GM12875 (cell line): ENCODE results near the gene BMP2K.

Experiments
- H3K4me3 ChIP-seq: one replicate; pipeline ENCODE4 v1.5.1; 2011; ENCODE audit warnings: low read depth, low read length, control low read depth
- TF ChIP-seq, protein P1 (sequence below): IDR thresholded peaks from 2 replicates; pipeline ENCODE4 v1.5.1; 2011; ENCODE audit warnings: low read depth, mild to moderate bottlenecking, control low read depth, inconsistent platforms, low read length, moderate library complexity, borderline replicate concordance; ENCODE audit not compliant: insufficient read depth

The BMP2K gene

DNA sequence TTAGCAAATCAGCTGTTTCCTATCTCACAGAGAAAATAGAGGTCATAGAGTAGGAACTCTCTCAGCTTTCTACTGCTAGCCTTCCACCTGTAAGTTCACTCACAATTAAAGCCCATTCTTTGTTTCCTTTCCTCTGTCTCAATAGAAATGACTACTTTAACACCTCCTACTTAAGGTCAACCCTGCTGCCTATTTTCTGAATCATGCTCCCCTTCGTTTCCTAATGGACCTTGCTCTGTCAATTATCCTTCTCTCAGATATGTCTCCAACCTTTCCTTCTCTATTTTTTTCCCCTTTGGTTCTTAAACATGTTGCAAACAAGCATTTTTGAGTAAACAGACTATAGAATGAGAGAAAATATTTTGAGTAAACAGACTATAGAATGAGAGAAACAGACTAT is 168.2 kb downstream of the BMP2K start:
- TF ChIP-seq, protein P1, sequence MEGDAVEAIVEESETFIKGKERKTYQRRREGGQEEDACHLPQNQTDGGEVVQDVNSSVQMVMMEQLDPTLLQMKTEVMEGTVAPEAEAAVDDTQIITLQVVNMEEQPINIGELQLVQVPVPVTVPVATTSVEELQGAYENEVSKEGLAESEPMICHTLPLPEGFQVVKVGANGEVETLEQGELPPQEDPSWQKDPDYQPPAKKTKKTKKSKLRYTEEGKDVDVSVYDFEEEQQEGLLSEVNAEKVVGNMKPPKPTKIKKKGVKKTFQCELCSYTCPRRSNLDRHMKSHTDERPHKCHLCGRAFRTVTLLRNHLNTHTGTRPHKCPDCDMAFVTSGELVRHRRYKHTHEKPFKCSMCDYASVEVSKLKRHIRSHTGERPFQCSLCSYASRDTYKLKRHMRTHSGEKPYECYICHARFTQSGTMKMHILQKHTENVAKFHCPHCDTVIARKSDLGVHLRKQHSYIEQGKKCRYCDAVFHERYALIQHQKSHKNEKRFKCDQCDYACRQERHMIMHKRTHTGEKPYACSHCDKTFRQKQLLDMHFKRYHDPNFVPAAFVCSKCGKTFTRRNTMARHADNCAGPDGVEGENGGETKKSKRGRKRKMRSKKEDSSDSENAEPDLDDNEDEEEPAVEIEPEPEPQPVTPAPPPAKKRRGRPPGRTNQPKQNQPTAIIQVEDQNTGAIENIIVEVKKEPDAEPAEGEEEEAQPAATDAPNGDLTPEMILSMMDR, result no peak
- H3K4me3 ChIP-seq, result no peak overlapping the region

DNA sequence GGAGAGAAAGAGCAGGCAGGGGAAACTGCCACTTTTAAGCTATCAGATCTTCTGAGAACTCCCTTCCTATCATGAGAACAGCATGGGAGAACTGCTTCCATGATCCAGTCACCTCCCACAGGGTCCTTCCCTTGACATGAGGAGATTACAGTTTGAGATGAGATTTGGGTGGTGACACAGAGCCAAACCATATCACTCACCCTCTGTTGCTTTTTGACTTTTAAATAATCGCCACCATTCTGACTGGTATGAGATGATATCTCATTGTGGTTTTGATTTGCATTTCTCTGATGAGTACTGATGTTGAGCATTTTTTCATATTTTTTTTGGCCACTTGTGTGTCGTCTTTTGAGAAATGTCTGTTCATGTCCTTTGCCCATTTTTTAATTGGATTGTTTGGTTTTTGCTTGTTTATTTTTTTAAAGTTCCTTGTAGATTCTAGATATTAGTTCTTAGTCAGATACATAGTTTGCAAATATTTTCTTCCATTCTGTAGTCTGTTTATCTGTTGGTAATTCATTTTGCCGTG is 169.6 kb downstream of the BMP2K start:
- TF ChIP-seq, protein P1, result no peak

DNA sequence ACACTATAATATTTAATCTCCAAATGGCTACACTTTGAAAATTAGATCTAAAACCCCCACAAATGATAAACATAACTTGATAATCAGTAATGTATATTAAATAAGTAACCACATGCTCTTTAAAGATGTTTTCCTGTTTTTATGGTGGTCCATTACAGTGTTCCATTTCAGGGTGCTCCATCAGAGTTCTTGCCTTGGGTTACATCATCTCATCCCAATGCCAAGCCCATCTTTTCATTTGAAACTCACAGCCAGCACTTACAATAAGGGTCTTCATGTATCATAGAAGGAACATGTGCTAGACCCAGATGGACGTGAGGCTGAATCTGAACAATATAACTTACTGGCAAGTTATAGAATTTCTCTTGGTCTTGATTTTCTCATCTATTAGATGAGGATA is 173.6 kb downstream of the BMP2K start:
- no peak overlapping the region for H3K4me3 ChIP-seq
- TF ChIP-seq, protein P1, result no peak

More for the DNA sequence above, 169.6 kb downstream of the BMP2K start:
- no peak overlapping the region for H3K4me3 ChIP-seq

DNA sequence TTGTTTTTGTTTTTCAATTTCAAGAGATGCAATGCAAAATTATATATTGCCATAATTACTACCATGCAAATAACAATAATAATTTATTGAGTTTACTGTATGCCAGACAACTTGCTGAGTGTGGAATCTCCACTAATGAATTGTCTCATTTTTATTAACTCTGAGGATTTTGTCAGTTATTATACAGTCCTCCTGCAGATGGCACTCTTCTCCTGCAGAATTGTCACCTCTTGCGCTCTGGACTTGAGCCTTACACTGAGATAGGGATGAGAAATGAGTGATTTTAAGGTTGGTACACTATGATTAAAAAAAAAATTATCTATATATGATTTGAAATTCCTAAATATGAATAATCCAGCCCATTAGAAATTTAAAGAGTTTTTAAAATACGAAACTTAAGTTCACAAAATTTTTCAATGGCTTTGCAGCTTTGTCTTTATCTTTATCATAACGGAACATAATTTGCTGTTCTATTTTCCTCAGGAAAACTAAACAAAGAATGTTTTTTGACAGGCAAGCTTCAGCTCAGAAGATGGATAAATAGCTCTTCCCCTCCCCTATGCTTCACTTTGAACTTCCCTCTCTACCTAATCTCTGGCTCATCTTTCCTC is 175.8 kb downstream of the BMP2K start:
- TF ChIP-seq, protein P1, result peak; percentile 41
- H3K4me3 ChIP-seq, result no peak overlapping the region

DNA sequence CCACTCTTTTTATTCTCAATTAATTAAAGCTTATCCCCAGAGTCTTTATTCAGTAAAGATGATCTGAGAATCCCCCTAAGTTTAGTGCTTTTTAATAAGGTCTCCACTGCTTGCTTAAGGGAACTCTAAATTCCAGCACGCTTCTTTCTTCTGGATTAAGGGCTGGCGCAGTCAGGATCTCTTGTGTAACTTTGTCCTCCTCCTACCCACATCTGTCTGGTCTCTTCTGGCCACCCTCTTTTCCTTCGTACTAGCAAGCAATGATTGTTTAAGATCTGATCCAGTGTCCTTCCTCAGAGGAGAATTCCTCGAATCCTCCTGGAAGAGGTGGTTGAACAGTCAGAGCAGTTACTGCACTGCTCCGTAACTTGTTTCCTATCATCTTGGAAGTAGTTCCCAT is 177.1 kb downstream of the BMP2K start:
- TF ChIP-seq, protein P1, result no peak
- H3K4me3 ChIP-seq, result no peak overlapping the region

DNA sequence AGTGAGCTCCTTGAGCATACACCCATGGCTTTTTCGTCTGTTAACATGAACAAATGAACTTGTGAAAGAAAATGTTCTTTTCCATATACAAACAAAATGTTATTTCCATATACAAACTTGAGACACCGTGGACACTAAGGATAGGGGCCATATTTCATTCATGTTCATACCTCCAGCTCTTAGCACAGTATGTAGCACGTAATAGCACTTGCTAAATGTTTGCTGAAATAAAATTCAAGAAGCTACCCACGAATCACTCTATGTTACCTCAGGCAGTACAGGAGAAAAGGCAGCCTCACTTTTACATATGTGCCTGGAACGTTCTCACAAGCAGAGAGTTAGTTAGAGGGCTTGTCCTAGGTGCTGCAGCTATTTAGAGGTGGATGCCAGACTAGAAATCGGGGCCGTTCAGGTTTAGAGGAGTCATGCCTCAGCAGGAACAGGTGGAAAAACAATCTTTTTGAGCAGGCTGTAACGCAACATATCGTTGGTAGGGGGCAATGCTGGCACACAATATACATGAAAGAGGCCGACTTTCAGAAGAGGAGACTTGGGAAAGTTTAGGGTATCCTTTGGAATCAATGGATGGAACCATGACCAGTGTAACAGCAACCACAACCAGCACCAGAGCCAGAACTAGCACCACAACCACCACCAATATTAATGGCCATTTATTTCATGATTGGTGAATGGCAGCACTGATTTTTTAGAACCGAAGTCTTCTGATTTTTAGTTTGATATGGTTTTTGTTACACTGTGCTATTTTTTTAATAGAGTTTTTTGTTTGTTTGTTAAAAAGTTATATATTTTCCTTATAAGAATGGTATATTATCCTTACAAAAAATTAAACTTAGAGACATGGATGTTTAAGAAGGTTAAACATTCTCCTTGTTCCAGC is 177.9 kb downstream of the BMP2K start:
- TF ChIP-seq, protein P1, result peak; percentile 53; the same call in 1 of the 2 replicates
- no peak overlapping the region for H3K4me3 ChIP-seq
